Measurements from ENCODE around the gene EGF.

DNA sequence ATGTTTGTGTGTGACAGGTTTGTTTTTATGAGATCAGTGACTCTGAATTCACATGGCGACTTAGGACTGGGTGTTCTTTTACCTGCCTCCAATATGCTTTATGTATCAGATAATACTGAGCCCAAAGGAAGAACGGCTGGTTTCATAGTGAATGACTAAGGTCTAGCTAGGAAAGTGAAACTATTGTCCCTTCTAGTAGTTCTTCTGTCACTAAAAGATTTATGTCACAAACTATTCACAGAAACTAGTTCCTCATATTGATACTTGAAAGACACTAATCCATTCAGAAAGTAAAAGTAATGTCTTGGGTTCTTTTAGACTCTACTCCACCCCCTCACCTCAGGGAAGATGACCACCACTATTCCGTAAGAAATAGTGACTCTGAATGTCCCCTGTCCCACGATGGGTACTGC, 81.7 kb downstream of the EGF start:
- TF ChIP-seq, protein P1, sequence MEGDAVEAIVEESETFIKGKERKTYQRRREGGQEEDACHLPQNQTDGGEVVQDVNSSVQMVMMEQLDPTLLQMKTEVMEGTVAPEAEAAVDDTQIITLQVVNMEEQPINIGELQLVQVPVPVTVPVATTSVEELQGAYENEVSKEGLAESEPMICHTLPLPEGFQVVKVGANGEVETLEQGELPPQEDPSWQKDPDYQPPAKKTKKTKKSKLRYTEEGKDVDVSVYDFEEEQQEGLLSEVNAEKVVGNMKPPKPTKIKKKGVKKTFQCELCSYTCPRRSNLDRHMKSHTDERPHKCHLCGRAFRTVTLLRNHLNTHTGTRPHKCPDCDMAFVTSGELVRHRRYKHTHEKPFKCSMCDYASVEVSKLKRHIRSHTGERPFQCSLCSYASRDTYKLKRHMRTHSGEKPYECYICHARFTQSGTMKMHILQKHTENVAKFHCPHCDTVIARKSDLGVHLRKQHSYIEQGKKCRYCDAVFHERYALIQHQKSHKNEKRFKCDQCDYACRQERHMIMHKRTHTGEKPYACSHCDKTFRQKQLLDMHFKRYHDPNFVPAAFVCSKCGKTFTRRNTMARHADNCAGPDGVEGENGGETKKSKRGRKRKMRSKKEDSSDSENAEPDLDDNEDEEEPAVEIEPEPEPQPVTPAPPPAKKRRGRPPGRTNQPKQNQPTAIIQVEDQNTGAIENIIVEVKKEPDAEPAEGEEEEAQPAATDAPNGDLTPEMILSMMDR (conservative IDR thresholded peaks at IDR 0.05; ENCODE audit: low read depth, low read length) = no peak
- no peak for TF ChIP-seq EZH2 (IDR thresholded peaks at IDR 0.05; ENCODE audit: borderline replicate concordance, low read depth, low read length, poor library complexity, severe bottlenecking)

All from A673 (cell line).